ENCODE data around the gene SSX2IP.

- TF ChIP-seq POLR2A (IDR thresholded peaks at IDR 0.05; ENCODE audit: low read depth, low read length) = no peak
- TF ChIP-seq POLR2AphosphoS5 (IDR thresholded peaks at IDR 0.05; ENCODE audit: low read depth, low read length) = no peak
- no peak for TF ChIP-seq POU2F2 (IDR thresholded peaks at IDR 0.05; ENCODE audit: low read depth, low read length)
- TF ChIP-seq TAF1 (IDR thresholded peaks at IDR 0.05; ENCODE audit: low read depth, low read length) = no peak
These were observed 20.4 kb downstream of the SSX2IP start for GRCh38 chr1:84669831-84670230.
